Embryonic facial prominence (tissue), 1 donor: ENCODE results near the gene GTPBP6.
"Not testable (repeated sequence)": the region's sequence is repeated elsewhere in the genome, so short reads cannot be mapped to it uniquely, and the experiment has no call there.

ENCODE experiments used
- DNase-seq: peaks from one replicate; pipeline ENCODE4 v3.0.0-alpha.2; 2016; ENCODE audit errors: extremely low spot score

GTPBP6 gene

GRCh38 chrX:351736-352135 lies 33.1 kb upstream of the GTPBP6 start:
- no peak for DNase-seq

- not testable (repeated sequence) for DNase-seq
Measured at GRCh38 chrX:351324-351641, 32.7 kb upstream of the GTPBP6 start.

GRCh38 chrX:350534-351323 lies 32.1 kb upstream of the GTPBP6 start:
- DNase-seq: no peak

- no peak for DNase-seq
Measured at GRCh38 chrX:350148-350533, 31.5 kb upstream of the GTPBP6 start.

GRCh38 chrX:349702-350101 lies 31.1 kb upstream of the GTPBP6 start:
- no peak for DNase-seq

GRCh38 chrX:349196-349595 lies 30.6 kb upstream of the GTPBP6 start:
- no peak for DNase-seq

GRCh38 chrX:348461-349117 lies 30.0 kb upstream of the GTPBP6 start:
- DNase-seq: no peak

GRCh38 chrX:347351-348117 lies 28.9 kb upstream of the GTPBP6 start:
- DNase-seq: no peak

- no peak for DNase-seq
Measured at GRCh38 chrX:346034-346813, 27.6 kb upstream of the GTPBP6 start.

- DNase-seq: no peak
Measured at GRCh38 chrX:345020-345925, 26.7 kb upstream of the GTPBP6 start.

- DNase-seq: no peak
Measured at GRCh38 chrX:344371-344901, 25.8 kb upstream of the GTPBP6 start.

- DNase-seq: no peak
Measured at GRCh38 chrX:341541-342101, 23.0 kb upstream of the GTPBP6 start.

GRCh38 chrX:340641-341423 lies 22.2 kb upstream of the GTPBP6 start:
- no peak for DNase-seq

GRCh38 chrX:340121-340520 lies 21.5 kb upstream of the GTPBP6 start:
- no peak for DNase-seq

GRCh38 chrX:338836-339400 lies 20.3 kb upstream of the GTPBP6 start:
- DNase-seq: no peak

GRCh38 chrX:338281-338835 lies 19.8 kb upstream of the GTPBP6 start:
- DNase-seq: no peak

GRCh38 chrX:337331-337831 lies 18.8 kb upstream of the GTPBP6 start:
- DNase-seq: no peak

- no peak for DNase-seq
Measured at GRCh38 chrX:336227-336626, 17.6 kb upstream of the GTPBP6 start.

- DNase-seq: no peak
Measured at GRCh38 chrX:335758-336155, 17.2 kb upstream of the GTPBP6 start.
